Tibial nerve (tissue), 4 donors: Measurements from ENCODE around the gene HTRA2. TPM values are rescaled to one million over a fixed set of nuclear protein-coding genes. Genes with fewer than 3 reads are reported as not detected.

Experiments used
- DNase-seq, 2 donors: peaks; one replicate each; pipeline ENCODE4 v3.0.0-alpha.2; 2019; ENCODE audit warnings: low spot score in 2 of 2
- H3K27ac ChIP-seq, 4 donors: fragments of 200-600 bp; sonication (generic) in 3 of 4; one replicate each; pipeline ENCODE4 v1.5.1; 2017 to 2019; ENCODE audit warnings: mild to moderate bottlenecking in 1 of 4
- H3K27me3 ChIP-seq, 2 donors: fragments of 200-600 bp; sonication (generic) in 1 of 2; one replicate each; pipeline versions ENCODE4 v1.5.1 to v1.6.0; 2017 to 2019
- H3K36me3 ChIP-seq, 3 donors: fragments of 200-600 bp; sonication (generic); one replicate each; pipeline ENCODE4 v1.5.1; 2018 to 2019
- H3K4me1 ChIP-seq, 4 donors: fragments of 200-600 bp; sonication (generic) in 3 of 4; one replicate each; pipeline ENCODE4 v1.5.1; 2017 to 2019
- H3K4me3 ChIP-seq, 4 donors: fragments of 200-600 bp; sonication (generic) in 3 of 4; one replicate each; pipeline ENCODE4 v1.5.1; 2017 to 2019; ENCODE audit warnings: mild to moderate bottlenecking in 1 of 4, moderate library complexity in 1 of 4
- H3K9me3 ChIP-seq, 4 donors: fragments of 200-600 bp; sonication (generic) in 3 of 4; one replicate each; pipeline ENCODE4 v1.5.1; 2017 to 2019
- CTCF ChIP-seq, 5 experiments: fragments of 200-600 bp in 3 of 5; fragments of 450-650 bp in 2 of 5; sonication (generic) in 3 of 5; IDR thresholded peaks; one replicate each; pipeline ENCODE4 v1.5.1; 2016 to 2019; ENCODE audit warnings: antibody characterized with exemption in 5 of 5, mild to moderate bottlenecking in 3 of 5, moderate library complexity in 2 of 5
- EP300 ChIP-seq, 2 donors: sonication (generic); formaldehyde crosslinking; IDR thresholded peaks; one replicate each; pipeline ENCODE4 v1.6.1; 2017; ENCODE audit warnings: antibody characterized with exemption in 2 of 2, mild to moderate bottlenecking in 1 of 2
- POLR2A ChIP-seq, 2 donors: fragments of 450-650 bp; IDR thresholded peaks; one replicate each; pipeline ENCODE4 v1.6.1; 2017; ENCODE audit warnings: antibody characterized with exemption in 2 of 2, mild to moderate bottlenecking in 2 of 2, moderate library complexity in 2 of 2
- WGBS, 2 donors: methylation state at CpG; one replicate each; pipeline ENCODE4 v1.1.5; 2018; 5-methylcytosine and 5-hydroxymethylcytosine counted together
- total RNA-seq, 4 donors: library from RNA; depleted of rRNA; stranded (reverse); fragments of >200 nt; gene quantifications; one replicate each; pipeline ENCODE4 v1.1.0, GENCODE V29; 2016

HTRA2 gene
- total RNA-seq, 4 donors from 2014 or later = 37.8 to 45.3 (median 42.5) TPM

- Histone ChIP-seq H3K9me3 (no peaks in the 10 kb centered on the region), H3K36me3 (peaks cover 0 to 41% (median 0%) of the 10 kb centered on the region in 3 donors), H3K4me3 (no peak overlapping the region), H3K4me1 (peaks cover 0 to 16% (median 9%) of the 10 kb centered on the region in 4 donors), H3K27me3 (no peaks in the 10 kb centered on the region), H3K27ac (no peak overlapping the region)
- no peak for DNase-seq
- TF ChIP-seq CTCF (IDR thresholded peaks at IDR 0.05) (no peak), POLR2A (IDR thresholded peaks at IDR 0.05) (no peak), EP300 (IDR thresholded peaks at IDR 0.05) (no peak)
- WGBS, 2 donors = 87 to 92% methylated on average over 10 of the region's 10 CpGs
Observed at GRCh38 chr2:74535440-74535965, 5.8 kb downstream of the HTRA2 start.

- H3K9me3 ChIP-seq = no peaks in the 10 kb centered on the region
- H3K27me3 ChIP-seq = no peaks in the 10 kb centered on the region
- TF ChIP-seq POLR2A (IDR thresholded peaks at IDR 0.05) = no peak
- no peak for TF ChIP-seq EP300 (IDR thresholded peaks at IDR 0.05)
- TF ChIP-seq CTCF (IDR thresholded peaks at IDR 0.05) = no peak
- H3K4me3 ChIP-seq = no peak overlapping the region
- peaks cover 0 to 8% (median 2%) of the 10 kb centered on the region in 4 donors for H3K4me1 ChIP-seq
- WGBS, 2 donors = 84 to 86% methylated on average over 23 of the region's 23 CpGs
- no peak for DNase-seq
- H3K27ac ChIP-seq = no peak overlapping the region
- peaks cover 0 to 45% (median 0%) of the 10 kb centered on the region in 3 donors for H3K36me3 ChIP-seq
Observed at GRCh38 chr2:74536166-74536950, 6.6 kb downstream of the HTRA2 start.

- WGBS, 2 donors = 57 to 70% methylated on average over 4 of the region's 4 CpGs
- Histone ChIP-seq H3K36me3 (peaks cover 0 to 37% (median 0%) of the 10 kb centered on the region in 3 donors), H3K4me3 (no peak overlapping the region), H3K4me1 (no peaks in the 10 kb centered on the region), H3K27me3 (no peaks in the 10 kb centered on the region), H3K9me3 (no peaks in the 10 kb centered on the region), H3K27ac (no peak overlapping the region)
- TF ChIP-seq CTCF (IDR thresholded peaks at IDR 0.05) (no peak), EP300 (IDR thresholded peaks at IDR 0.05) (no peak), POLR2A (IDR thresholded peaks at IDR 0.05) (no peak)
- DNase-seq = no peak
Observed at GRCh38 chr2:74537140-74537539, 7.4 kb downstream of the HTRA2 start.

- TF ChIP-seq CTCF (IDR thresholded peaks at IDR 0.05) = no peak
- TF ChIP-seq POLR2A (IDR thresholded peaks at IDR 0.05) = no peak
- no peak for TF ChIP-seq EP300 (IDR thresholded peaks at IDR 0.05)
- no peak overlapping the region for H3K27ac ChIP-seq
- no peak overlapping the region for H3K4me3 ChIP-seq
- H3K9me3 ChIP-seq = no peaks in the 10 kb centered on the region
- peaks cover 0 to 21% (median 0%) of the 10 kb centered on the region in 3 donors for H3K36me3 ChIP-seq
- DNase-seq = no peak
- no peaks in the 10 kb centered on the region for H3K27me3 ChIP-seq
- 75% methylated on average over 7 of the region's 7 CpGs for WGBS, 2 donors
- H3K4me1 ChIP-seq = no peaks in the 10 kb centered on the region
Observed at GRCh38 chr2:74538881-74539339, 9.2 kb downstream of the HTRA2 start.

GRCh38 chr2:74540291-74540690 is 10.6 kb downstream of the HTRA2 start:
- peak in 1 of 2 donors; percentile 48 for DNase-seq
- no peak for TF ChIP-seq EP300 (IDR thresholded peaks at IDR 0.05)
- TF ChIP-seq CTCF (IDR thresholded peaks at IDR 0.05) = no peak
- no peak for TF ChIP-seq POLR2A (IDR thresholded peaks at IDR 0.05)
- Histone ChIP-seq H3K9me3 (no peaks in the 10 kb centered on the region), H3K27me3 (no peaks in the 10 kb centered on the region), H3K4me3 (no peak overlapping the region), H3K27ac (peak overlapping the region in 1 of 4 donors; percentile 36), H3K4me1 (no peaks in the 10 kb centered on the region), H3K36me3 (peaks cover 0 to 8% (median 0%) of the 10 kb centered on the region in 3 donors)
- WGBS, 2 donors = 69 to 73% methylated on average over 5 of the region's 5 CpGs
